ENCODE measurements around the gene YOD1. TPM values are rescaled to one million over a fixed set of nuclear protein-coding genes. Genes with fewer than 3 reads are reported as not detected.

YOD1 gene
- total RNA-seq, 1 experiment from 2014 or later = 63.9 TPM

GRCh38 chr1:207028884-207029650 is 21.9 kb downstream of the YOD1 start:
- Histone ChIP-seq H3K79me2 (ENCODE audit: low read length) (peaks cover 78% of the 10 kb centered on the region), H3K36me3 (ENCODE audit: low read depth, low read length) (peaks cover 15% of the 10 kb centered on the region), H3K9me3 (ENCODE audit: low read length) (no peaks in the 10 kb centered on the region), H2AFZ (ENCODE audit: low read length) (no peak overlapping the region), H3K4me2 (ENCODE audit: low read length) (peak overlapping the region; percentile 89), H4K20me1 (ENCODE audit: low read length) (no peaks in the 10 kb centered on the region), H3K9me2 (replicated peaks; ENCODE audit: low read length) (no peaks in the 10 kb centered on the region), H3K27ac (ENCODE audit: low read length) (peak overlapping the region; percentile 95), H3K27me3 (ENCODE audit: low read length) (no peaks in the 10 kb centered on the region), H3K9ac (ENCODE audit: low read length) (peak overlapping the region; percentile 85), H3K4me3 (ENCODE audit: low read length) (peak overlapping the region; percentile 69; the same call in 1 of the 2 replicates), H3F3A (ENCODE audit: low read length, unreplicated experiment) (peaks cover 31% of the 10 kb centered on the region), H3K4me1 (ENCODE audit: insufficient read depth, low read length) (peaks cover 96% of the 10 kb centered on the region)
- POLR2A ChIA-PET (ENCODE audit: unreplicated experiment) = interaction anchor here (0.6 to 6.3 kb wide), 7 partner anchors 9 to 25 kb away, joined by 3 to 81 read pairs (median 7); partner anchors contain the start of gene PFKFB2
- CTCF ChIA-PET = interaction anchor here (0.6 to 1.1 kb wide), 4 partner anchors 21 to 365 kb away, joined by 3 to 9 read pairs (median 6); no protein-coding TSS in a partner anchor
- intact Hi-C loops (cut with micrococcal nuclease) = loop anchor here (5.0 to 10.0 kb wide), 2 partner anchors 276 to 293 kb away; partner anchors contain the start of gene CD55
- ATAC-seq = no peak
- DNase-seq = peak; percentile 91
- TF ChIP-seq EZH2 (IDR thresholded peaks at IDR 0.05; ENCODE audit: low read length, unreplicated experiment) = no peak
- no peak for TF ChIP-seq CTCF (conservative IDR thresholded peaks at IDR 0.05; ENCODE audit: low read depth, low read length)
- TF ChIP-seq EZH2phosphoT487 (IDR thresholded peaks at IDR 0.05; ENCODE audit: borderline replicate concordance, low read length) = no peak
- BruUV-seq (replicated peaks) = no TSS peak

GRCh38 chr1:207027921-207028320 is 23.1 kb downstream of the YOD1 start:
- peak; percentile 40 for DNase-seq
- intact Hi-C loops (cut with micrococcal nuclease) = loop anchor here (1.0 to 10.0 kb wide), 3 partner anchors 10 to 294 kb away; partner anchors contain the start of gene CD55
- ChIA-PET POLR2A (ENCODE audit: unreplicated experiment) (interaction anchor here (0.8 to 6.3 kb wide), 4 partner anchors 10 to 26 kb away, joined by 3 to 81 read pairs (median 4); partner anchors contain the start of gene PFKFB2), CTCF (interaction anchor here (0.6 to 0.7 kb wide), 3 partner anchors 19 to 378 kb away, joined by 3 to 6 read pairs (median 5); no protein-coding TSS in a partner anchor)
- no peaks in the 10 kb centered on the region for H3K27me3 ChIP-seq (ENCODE audit: low read length)
- H3K9ac ChIP-seq (ENCODE audit: low read length) = peak overlapping the region; percentile 85
- H2AFZ ChIP-seq (ENCODE audit: low read length) = no peak overlapping the region
- BruUV-seq (replicated peaks) = no TSS peak
- H3K4me1 ChIP-seq (ENCODE audit: insufficient read depth, low read length) = peaks cover 96% of the 10 kb centered on the region
- peaks cover 83% of the 10 kb centered on the region for H3K79me2 ChIP-seq (ENCODE audit: low read length)
- no peaks in the 10 kb centered on the region for H3K9me3 ChIP-seq (ENCODE audit: low read length)
- H3K9me2 ChIP-seq (replicated peaks; ENCODE audit: low read length) = no peaks in the 10 kb centered on the region
- peak overlapping the region; percentile 95 for H3K27ac ChIP-seq (ENCODE audit: low read length)
- TF ChIP-seq EZH2 (IDR thresholded peaks at IDR 0.05; ENCODE audit: low read length, unreplicated experiment) = no peak
- TF ChIP-seq CTCF (conservative IDR thresholded peaks at IDR 0.05; ENCODE audit: low read depth, low read length) = no peak
- TF ChIP-seq EZH2phosphoT487 (IDR thresholded peaks at IDR 0.05; ENCODE audit: borderline replicate concordance, low read length) = no peak
- peak overlapping the region; percentile 17; the same call in 1 of the 2 replicates for H3K4me3 ChIP-seq (ENCODE audit: low read length)
- H4K20me1 ChIP-seq (ENCODE audit: low read length) = no peaks in the 10 kb centered on the region
- peak overlapping the region; percentile 89 for H3K4me2 ChIP-seq (ENCODE audit: low read length)
- peaks cover 26% of the 10 kb centered on the region for H3K36me3 ChIP-seq (ENCODE audit: low read depth, low read length)
- ATAC-seq = no peak
- H3F3A ChIP-seq (ENCODE audit: low read length, unreplicated experiment) = peaks cover 31% of the 10 kb centered on the region

Measured in PC-3 (cell line).